HG03025 (cell line): ENCODE results near the gene TNS4.
"Not testable (repeated sequence)": the region's sequence is repeated elsewhere in the genome, so short reads cannot be mapped to it uniquely, and the experiment has no call there.

Source experiments
- ATAC-seq: cut with Tn5 transposase; IDR thresholded peaks from one replicate; pipeline ENCODE4 v1.9.1; 2021; ENCODE audit warnings: mild to moderate bottlenecking, moderate library complexity; ENCODE audit not compliant: unreplicated experiment, low FRiP score

Gene TNS4, protein sequence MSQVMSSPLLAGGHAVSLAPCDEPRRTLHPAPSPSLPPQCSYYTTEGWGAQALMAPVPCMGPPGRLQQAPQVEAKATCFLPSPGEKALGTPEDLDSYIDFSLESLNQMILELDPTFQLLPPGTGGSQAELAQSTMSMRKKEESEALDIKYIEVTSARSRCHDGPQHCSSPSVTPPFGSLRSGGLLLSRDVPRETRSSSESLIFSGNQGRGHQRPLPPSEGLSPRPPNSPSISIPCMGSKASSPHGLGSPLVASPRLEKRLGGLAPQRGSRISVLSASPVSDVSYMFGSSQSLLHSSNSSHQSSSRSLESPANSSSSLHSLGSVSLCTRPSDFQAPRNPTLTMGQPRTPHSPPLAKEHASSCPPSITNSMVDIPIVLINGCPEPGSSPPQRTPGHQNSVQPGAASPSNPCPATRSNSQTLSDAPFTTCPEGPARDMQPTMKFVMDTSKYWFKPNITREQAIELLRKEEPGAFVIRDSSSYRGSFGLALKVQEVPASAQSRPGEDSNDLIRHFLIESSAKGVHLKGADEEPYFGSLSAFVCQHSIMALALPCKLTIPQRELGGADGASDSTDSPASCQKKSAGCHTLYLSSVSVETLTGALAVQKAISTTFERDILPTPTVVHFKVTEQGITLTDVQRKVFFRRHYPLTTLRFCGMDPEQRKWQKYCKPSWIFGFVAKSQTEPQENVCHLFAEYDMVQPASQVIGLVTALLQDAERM

GRCh38 chr17:40501499-40501911 is at the start of gene TNS4:
TNS4 (minus strand) TSS chr17:40501623; CDS start chr17:40496425, 5,198 bp downstream.
- no peak for ATAC-seq

GRCh38 chr17:40550608-40551007 is 49.2 kb upstream of the TNS4 start:
- ATAC-seq, result no peak

DNA sequence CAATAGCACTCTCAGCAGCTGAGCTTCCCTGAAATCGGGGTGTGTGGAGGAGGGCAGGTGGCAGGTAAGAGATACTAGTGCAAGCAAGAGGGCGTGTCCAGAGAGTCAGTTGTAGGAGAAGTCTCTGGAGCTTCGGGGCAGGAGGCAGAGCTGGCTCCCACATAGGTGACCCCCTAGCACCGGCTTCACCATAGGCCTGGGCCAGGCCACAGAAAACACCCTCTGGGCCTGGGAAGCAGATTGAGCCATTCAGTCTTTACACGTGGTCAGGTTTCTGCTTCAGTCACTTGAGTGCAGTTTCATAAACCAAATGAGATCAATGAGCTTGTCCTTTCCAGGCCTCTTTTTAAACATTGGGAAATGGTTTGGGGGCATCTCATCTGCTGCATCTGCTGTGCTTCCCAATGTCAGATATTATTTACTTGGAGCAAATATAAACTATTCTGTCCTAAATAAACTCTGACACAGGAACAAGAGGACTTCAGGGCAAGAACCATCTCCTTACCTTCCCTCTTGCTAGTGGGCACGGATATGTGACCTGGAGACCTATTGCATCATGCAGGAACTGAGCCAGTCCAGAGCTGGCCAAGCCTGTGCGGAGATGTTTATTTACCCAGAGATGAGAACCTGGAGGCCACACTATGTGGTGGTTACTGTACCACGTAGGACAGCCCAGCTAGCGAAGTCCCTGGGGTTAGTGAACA is 47.7 kb upstream of the TNS4 start:
- ATAC-seq, result no peak

- ATAC-seq, result no peak
These were observed 47.1 kb upstream of the TNS4 start for GRCh38 chr17:40548491-40548981.

DNA sequence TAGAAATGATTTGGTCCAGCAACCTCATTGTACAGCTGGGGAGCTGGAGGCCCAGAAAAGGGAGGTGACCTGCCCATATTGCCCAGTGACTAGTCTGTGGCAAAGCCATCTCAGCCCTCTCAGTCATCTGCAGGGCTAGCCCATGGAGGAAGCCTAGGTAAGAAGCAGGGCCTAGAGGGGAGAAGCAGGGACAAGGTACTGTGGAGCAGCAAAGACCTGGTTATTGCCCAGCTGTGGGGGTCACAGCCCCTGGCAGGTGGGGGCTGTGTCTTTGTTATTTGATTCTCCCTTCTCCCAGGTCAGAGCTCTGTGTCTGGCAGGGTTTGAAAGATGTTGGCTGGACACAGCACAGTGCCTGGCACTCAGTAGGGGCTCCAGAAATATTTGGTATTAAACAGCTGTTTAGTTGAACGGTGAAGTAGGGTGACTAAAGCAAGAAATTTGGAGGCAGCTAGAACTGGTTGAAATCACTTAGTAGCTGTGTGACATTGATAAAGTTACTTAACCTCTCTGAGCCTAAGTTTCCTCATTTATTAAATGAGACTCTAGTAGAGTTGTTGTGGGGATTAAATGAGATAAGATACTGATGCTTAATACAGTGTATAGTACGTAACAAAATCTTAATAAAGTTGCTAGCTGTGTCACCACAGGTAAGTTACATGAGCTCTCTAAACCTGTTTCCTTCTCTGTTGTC is 46.5 kb upstream of the TNS4 start:
- no peak for ATAC-seq

DNA sequence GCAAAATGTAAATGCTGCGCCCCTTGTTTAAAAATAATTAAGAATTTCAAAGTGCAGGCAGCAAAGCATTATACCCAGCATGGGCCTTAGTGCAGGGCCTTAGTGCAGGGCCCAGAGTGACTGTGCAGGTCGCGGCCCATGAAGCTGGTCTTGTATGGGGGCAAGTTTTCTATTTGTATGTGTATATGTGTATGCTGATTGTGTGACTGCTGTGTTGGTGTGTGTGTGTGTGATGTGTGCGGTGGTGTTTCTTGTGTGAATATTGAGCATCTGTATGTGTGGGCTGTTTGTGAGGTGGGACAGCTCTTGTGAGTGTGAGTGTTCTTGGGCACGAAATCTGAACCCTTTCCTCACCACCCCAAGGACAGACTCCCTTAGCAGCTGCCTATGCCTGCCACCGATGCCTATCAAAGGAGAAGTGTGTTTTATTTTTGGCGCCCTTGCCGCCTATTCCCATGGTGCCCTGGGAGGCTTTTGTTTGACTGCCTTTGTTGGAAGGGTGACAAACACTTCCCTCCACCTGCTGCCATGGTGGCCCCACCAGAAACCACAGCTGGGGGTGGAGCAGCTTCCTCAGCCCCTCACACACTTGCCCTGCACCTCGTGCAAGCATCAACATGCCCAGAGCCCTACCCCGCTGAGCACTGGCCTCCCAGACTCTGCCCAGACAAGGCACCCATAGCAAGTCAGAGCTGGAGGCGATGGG is 45.8 kb upstream of the TNS4 start:
- no peak for ATAC-seq

- ATAC-seq, result not testable (repeated sequence)
These were observed 45.1 kb upstream of the TNS4 start for GRCh38 chr17:40546497-40546896.

DNA sequence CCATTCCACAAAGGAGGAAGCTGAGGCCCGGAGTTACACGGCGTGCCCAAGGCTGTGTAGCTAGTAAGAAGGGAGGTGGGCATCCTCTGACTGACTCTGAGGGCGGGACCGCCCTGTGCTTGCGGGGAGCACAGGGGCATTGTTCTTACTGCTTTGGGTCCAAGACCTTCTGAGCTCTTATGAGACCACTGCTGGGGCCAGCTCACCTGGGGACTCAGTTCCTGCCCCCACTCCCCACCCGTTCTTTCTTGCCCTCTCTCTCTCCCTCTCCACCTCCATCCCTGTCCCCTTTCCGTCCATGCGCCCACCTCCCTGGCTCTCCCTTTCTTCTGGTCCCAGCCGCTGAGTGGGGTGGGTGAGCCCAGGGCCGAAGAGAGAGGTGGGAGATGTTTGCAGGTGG is 44.2 kb upstream of the TNS4 start:
- no peak for ATAC-seq

- no peak for ATAC-seq
These were observed 41.4 kb upstream of the TNS4 start for GRCh38 chr17:40542558-40543411.

DNA sequence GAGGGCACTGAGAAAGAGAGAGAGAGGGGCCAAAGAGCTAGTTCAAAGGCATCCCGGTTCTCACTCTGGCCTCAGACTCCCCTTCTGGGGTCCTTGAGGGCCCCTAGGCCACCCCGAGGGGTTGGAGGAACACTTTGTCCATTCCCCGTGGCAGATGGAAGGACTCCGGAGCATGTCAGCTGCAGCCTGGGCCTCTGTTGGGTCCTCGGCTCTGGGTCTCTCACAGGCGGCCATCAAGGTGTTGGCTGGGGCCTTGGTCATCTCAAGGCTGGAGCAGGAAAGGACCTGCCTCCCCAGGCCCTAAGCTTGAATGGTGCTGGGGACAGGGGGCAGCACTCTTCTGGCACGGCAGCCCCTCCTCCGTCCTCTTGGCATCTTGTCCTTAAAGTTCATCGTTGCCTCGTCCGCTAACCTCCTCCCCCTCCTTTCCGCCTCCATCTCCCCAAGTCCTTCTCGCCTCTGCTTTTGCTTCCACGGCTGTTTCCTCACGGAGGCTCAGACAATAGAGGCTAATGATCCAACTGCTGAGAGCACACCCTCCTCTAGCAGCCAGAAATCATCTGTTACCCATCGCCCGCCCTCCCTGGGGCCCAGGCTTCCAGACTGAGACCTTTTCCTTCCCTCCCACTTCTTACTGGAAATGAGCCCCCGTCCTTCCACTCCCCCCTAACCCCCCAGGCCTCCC is 40.6 kb upstream of the TNS4 start:
- no peak for ATAC-seq

DNA sequence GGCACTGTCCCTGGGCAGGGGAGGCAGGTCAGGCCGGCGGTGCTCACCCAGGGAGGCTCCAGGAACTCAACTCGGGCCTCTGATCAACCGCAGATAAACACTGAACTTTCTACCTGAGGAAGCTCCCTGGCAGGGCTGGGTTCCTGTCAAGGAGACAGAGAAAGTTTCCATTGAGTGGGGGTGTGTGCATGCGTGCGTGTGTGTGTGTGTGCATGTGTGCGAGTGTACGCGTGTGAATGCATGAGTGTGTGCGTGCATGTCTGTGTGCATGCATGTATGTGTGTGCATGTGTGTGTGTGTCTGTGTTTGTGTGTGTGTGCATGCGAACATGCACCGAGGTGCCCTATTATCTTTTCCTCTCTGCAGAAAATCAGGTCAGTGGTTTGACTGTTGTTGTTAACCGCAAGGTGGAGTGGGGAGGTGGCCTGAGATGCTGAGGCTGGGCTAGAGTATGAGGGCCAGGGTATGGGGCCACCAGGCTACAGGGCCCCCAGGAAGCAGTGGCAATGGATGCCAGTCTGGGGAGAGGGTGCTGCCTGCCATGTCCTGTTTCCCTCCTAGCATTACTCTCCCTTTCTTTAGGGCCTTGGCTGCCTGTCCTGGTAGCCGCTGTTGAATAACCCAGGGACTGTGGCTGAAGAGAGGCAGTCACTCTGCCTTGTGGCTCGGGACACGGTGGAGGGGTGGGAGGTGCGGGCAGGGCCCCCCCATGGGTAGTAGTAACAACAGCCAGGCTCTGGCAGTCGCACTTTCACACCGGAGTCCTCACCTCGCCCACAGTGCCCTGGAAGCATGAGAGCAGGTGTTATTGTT is 39.8 kb upstream of the TNS4 start:
- no peak for ATAC-seq

DNA sequence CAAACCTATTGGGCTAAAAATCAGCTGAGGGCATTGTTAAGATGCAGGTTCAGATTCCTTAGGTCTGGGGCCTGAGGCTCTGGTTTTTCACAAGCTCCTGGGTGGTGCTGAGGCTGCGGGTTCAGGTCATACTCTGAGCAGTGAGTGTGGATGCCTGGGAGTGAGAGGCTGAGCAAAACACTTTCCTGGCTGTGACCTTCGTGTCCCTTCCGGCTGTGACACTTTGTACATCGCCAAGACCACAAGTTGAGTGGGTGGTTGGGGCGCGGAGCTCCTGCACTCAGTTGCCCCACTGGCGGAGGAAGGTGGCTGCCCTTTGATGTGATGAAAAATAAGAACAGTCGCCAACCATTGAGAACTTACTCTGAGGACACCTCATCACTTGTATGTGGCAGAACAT is 39.0 kb upstream of the TNS4 start:
- no peak for ATAC-seq

- no peak for ATAC-seq
These were observed 38.4 kb upstream of the TNS4 start for GRCh38 chr17:40539711-40540411.

DNA sequence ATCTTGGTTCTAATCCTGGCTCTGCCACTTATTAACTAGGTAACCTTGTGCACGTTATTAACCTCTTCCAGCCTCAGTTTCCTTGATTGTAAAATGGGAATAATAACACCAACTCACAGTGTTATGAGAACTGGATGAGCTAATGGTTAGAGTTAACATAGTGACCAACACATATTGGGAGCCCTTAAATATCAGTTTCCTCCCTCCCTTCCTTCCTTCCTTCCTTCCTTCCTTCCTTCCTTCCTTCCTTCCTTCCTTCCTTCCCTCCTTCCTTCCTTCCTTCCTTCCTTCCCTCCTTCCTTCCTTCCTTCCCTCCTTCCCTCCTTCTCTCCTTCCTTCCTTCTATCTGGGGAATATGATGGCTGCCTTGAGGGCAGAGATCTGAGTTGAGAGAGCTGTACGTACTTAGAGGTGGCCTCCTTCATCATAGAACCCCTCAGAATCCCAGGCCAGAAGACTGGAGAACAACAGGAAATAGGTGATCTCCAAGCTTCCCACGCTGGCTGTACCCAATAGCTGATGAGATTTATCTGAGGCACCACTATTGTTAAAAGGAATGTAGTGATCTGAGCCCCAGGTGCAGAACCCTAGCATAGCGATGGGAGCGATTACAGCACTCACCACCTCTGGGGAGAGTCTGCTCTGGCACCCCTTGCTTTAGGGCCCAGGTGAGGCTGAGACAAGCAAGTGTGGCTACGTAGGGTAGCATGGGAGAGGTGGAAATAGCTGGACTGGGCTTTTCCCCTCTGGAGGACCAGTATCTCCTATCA is 37.7 kb upstream of the TNS4 start:
- no peak for ATAC-seq

GRCh38 chr17:40538019-40538935 is 36.9 kb upstream of the TNS4 start:
- no peak for ATAC-seq
